Endometrial microvascular endothelial cells (primary cell): ENCODE data around the gene CCDC116. TPM values are rescaled to one million over a fixed set of nuclear protein-coding genes. Genes with fewer than 3 reads are reported as not detected.
"Not testable (repeated sequence)": the region's sequence is repeated elsewhere in the genome, so short reads cannot be mapped to it uniquely, and the experiment has no call there.

ENCODE experiments used
- in situ Hi-C: cut with HindIII; loops from 2 replicates; pipeline ENCODE4 v1.10.0; 2017; ENCODE audit warnings: low sequenced_read_pairs, low pct_unique_long_range_greater_than_20kb; ENCODE audit errors: inconsistent ontology term
- total RNA-seq: library from RNA; depleted of rRNA; stranded (reverse); fragments of >200 nt; gene quantifications from one replicate; pipeline ENCODE4 v1.2.3, GENCODE V29; 2015; ENCODE audit errors: inconsistent ontology term

The CCDC116 gene
- total RNA-seq, 1 donor from 2014 or later, result not detected

DNA sequence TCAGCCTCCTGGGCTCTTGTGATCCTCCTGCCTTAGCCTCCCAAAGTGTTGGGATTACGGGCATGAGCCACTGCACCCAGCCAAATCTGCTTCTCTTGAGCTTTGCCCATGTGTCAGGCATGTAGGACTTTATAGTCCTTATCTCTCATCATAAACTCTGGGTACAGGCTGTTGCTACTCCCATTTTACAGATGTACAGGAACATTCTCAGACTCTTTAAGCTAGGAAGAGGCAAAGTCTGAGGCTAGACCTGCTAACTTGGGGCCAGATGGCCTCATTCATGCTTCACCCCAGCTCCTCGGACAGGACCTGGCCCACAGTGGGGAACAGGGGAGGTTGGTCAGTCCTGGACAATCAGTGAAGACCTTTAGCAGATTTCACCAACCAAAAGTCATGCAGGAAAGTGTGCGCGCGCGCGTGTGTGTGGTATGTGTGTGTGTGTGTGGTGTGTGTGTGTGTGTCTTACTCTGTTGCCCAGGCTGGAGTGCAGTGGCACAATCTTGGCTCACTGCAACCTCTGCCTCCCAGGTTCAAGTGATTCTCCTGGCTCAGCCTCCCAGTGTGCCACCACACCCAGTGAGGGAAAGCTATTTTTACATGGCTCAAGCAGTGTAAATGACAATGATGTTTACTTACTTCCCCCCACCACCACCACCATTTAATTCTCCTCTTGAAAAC, 26.5 kb upstream of the CCDC116 start:
- in situ Hi-C loops, result no loop called here

DNA sequence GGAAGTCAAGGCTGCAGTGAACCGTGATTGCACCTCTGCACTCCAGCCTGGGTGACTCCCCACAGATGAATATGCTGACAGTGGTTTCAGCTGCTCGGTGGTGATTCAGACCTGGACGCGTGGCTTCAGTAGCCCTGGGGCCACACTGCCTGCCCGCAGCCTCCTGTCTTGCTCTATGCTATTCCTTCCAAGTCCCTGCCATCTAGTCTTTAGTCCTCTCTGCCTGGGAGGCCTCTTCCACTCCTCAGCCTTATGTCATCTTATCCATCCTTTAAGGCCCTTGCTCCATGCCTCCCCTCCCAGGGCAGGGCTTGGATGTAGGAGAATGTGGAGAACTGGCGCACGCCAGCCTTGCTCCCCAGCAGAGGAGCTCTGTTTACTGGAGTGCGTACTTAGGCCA, 25.8 kb upstream of the CCDC116 start:
- in situ Hi-C loops, result no loop called here

DNA sequence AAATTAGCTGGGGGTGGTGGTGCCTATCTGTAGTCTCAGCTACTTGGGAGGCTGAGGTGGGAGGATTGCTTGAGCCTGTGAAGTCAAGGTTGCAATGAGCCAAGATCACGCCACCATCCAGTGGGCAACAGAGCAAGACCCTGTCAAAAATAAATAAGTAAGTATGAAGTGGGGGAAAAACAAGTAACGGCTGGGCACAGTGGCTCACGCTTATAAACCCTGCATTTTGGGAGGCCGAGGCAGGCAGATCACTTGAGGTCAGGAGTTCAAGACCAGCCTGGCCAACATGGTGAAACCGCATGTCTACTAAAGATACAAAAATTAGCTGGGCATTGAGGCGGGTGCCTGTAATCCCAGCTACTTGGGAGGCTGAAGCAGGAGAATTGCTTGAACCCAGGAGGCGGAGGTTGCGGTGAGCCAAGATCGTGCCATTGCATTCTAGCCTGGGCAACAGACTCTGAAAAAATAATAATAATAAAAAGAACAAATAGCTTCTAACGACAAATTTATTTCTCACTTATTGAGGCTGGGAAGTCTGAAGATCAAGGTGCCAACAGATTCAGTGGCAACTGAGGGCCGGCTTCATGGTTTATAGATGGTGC, 22.9 kb upstream of the CCDC116 start:
- in situ Hi-C loops, result not testable (repeated sequence)

DNA sequence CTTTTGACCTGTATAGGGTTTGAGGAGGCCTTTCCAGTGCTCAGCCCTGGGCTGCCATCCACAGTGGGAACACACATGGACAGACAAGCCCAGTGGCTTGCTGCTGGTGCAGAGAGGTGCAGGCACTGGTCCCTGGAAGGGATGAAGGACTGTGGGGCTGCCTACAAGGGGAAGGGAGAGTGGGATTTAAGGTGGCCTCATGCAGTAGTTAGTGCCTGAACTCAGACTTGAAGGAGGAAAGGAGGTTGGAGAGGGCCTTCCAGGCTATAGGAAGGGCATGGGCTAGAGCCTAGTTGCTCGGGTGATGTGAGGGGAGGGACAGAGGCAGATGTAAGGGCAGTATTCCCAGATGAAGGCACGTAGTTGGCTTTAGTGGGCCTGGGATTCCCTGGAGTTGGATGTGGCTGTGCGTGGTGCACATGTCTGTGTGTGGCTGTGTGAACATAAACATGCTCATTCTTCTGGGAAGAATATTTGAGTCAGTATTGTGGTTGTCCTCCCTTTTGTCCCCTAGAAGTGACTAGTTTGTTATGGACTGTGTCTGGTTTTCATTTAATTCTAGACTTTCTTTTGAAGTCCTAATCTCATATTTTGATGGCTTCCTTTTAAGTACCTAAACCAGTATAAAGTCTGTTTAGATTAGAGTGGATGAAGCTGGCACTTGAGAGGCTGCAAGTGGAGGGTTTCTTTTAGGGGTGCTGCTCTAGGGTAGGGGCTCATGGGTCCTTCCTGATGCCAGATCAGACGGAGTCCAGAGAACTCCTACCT, 21.2 kb upstream of the CCDC116 start:
- in situ Hi-C loops, result no loop called here

DNA sequence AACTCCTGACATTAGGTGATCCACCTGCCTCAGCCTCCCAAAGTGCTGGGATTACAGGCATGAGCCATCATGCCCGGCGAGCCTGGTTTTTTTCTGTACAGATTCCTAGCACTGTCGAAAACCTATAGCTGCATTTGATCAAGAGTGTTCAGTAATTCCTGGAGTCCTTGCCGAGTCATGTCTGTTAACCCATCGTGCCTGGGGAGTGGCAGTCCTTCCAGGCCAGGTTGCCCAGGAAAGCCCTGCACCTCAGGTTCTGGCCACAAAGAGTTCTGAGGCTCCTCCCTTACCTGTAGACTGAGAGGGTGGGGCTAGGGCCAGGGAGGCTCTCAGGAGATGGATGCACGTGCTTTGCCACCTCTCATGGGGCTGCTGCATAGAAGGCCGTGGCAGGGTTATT, 19.7 kb upstream of the CCDC116 start:
- in situ Hi-C loops, result no loop called here

DNA sequence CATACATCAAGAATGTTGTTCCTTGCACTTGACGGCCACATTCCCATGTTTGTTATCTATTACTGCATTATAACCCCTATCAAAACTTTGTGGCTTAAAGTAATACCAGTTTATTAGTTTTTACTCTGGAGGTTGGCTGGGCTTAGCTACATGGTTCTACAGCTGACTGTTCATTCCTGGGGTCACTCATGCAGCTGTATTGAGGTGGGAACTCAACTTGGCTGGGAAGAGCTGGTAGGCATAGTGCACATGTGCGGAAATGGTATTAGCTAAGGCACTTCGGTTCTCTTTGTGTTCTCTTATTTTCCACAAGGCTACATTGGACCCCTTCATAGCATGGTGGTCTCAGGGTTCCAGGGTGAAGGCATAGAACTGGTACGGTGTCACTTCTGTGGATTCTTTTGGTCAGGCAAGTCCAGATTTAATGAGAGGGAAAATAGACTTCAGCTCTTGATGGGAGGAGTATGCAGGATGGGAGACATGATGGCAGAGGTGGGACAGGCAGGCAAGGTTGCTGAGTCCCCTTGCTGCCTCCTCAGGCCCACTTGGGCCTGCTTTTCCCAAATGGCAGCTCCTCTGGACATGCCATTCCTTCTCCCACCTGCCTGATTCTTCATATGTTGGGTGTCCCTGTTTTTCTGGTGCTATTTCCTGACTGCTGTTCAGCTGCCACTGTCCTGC, 18.9 kb upstream of the CCDC116 start:
- in situ Hi-C loops, result no loop called here

DNA sequence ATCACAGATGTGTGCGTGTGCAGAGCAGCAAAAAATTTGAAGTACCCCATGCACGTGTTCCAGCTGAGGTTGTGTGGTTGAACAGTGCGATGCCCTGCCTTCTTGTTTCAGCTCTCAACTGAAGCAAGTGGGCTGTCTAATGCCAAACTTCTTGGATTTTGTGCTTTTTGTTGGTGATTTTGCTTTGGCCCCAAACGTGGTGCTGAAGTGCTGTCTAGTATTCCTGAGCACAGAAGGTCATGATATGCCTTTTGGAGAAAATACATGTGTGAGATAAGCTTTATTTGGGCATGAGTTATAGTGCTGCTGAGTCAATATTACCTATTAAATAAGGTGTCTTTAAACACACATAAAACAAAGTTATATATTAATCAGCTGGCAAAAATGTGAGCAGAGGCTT, 16.8 kb upstream of the CCDC116 start:
- in situ Hi-C loops, result no loop called here

DNA sequence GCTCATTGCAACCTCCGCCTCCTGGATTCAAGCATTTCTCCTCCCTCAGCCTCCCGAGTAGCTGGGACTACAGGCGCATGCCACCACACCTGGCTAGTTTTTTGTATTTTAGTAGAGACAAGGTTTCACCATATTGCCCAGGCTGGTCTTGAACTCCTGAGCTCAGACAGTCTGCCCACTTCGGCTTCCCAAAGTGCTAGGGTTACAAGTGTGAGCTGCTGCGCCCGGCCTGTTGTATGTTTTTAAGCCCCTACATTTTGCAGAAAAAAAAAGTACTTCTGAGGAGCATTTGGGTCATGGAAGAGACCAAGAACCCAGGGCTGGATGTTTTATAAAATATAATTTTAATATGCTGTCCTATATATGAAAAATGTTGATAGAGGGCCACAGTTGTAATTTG, 15.2 kb upstream of the CCDC116 start:
- in situ Hi-C loops, result not testable (repeated sequence)

DNA sequence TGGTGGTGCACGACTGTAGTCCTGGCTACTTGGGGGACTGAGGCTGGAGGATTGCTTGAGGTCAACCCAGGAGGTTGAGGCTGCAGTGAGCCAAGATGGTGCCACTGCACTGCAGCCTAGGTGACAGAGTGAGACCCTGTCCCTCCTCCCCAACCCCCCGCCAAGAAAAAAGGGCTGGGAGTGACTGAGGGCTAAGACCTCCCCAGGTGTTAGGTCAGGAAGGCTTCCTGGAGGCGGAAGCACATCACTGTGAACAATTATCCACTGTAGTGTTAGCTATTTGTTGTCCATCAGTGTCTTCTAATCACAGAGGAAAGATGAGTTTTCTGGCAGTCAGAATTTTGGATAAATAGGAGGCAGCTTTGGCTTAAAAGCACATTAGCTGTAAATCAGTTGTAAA, 11.5 kb upstream of the CCDC116 start:
- in situ Hi-C loops, result no loop called here

DNA sequence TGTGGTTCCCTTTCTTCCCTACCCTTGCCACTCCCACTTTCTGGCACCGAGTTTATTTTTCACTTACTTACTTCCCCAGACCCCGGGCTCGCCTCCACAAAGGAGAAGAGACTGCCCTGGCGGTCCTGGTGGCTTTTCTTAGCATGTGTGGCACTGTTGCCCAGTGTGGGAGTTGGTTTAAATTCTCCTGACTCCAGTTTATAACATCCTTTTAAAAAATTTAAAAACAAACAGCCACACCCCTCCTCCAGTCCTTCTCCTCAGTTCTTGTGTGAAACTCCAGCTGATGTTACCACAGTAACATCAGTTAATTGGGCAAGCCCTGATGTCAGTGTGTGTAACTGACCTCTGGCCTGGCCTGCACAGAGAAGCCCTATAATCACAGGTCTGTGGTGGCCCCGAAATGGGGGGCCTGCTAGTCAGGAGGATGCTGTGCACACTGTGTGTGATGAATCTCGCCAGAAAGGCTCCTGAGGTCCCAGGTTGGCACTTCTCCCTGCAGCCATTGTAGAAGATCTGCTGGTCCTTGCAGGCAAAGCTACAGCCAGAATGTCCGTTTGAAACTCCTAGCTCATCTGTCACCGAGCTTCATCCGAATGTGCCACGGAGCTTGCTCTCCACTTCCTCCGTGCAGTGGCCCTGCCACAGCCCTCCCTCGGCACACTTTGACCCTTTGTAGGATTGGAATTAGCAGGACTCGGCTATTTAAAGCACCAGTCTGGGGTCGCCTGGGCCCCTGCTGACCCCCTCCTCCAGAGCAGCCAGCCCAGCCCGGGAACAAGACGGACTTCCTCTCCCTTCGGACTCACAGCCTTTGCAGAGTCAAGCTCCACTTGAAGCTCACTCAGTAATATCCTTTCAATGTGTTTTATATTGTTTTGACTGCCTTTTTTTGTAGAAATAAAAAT, 10.3 kb upstream of the CCDC116 start:
- in situ Hi-C loops, result no loop called here

DNA sequence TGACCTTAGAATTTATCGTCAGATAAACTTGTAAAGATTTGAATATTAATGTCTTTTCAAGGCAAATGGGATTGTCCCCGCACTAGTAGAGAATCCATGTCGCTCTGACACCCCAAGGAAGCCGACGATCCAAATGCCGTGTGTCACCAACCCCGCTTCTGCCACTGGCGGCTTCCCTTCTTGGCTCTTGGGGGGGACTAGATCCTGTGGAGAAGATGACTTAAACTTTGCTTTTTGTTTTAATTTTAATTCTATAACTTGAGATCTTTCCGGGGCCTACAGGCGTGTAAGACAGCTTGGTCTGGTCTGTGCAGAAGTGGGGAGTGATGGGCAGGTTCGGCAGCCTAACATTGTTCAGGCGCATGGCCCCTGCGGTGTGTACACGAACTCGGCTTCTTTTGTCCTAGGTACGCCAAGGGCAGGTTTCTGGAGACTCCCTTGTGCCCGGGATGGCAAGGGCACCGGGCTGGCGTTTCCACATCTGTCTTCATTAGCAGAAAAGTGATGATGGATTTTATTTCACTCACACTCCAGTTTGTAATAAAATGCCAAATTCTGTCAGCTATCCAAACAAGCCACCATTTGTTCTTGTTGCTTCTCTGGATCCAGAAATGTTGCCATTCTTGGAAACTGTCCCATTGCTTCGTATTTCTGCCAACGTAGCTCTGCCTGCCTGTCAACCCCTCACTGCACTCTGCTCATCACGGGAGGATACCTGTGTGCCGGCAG, 9.5 kb upstream of the CCDC116 start:
- in situ Hi-C loops, result no loop called here

DNA sequence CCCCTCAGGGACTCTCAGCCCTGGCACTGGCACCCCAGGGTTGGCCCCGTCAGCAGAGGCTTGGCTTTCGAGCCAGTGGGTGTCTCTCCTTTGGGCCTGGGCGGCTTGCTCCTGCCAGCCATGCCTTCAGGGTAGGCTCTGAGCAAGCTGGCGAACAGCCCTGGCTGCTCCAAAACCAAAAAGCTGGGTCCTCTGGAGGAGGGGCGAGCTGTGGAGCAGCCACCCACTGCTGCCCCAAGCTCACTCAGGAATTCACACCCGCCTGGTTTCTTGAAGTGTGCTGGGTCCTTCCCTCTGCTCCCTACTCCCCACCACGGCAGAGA, 9.0 kb upstream of the CCDC116 start:
- in situ Hi-C loops, result no loop called here

DNA sequence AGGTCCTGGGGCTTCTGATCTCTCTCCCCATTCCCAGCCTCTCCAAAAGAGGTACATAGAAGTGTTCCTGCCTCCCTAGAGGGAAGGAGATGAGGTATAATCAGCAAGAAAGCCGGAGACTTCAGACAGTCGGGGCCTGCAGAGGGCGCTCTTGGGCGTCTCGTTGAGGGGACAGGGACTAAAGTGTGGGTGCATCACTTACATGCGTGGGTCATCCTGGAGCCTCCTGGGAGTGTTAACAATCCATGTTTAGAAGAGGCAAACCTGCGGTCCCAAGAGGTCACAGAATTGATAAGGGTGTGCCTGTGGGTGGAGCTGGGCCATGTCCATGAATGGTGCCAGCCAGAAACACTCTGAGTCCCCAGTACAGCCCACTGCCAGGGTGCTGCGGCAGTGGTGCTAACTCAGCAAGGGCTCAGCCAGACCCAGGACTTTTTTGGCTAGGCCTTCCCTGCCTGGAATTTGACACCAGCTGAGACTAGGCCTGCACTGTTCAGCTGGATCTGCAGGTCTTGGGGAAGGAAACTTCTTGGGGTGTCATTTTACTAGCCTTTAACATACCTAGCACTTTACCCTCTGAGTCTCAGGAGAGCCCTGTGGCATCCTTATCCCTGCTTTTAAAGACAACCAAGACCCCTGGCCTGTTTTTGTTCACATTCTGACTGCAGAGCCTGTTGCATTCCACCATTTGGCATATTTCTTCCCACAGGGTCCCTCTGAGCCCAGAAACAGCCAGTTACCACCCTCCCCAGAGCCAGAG, 8.3 kb upstream of the CCDC116 start:
- in situ Hi-C loops, result no loop called here

DNA sequence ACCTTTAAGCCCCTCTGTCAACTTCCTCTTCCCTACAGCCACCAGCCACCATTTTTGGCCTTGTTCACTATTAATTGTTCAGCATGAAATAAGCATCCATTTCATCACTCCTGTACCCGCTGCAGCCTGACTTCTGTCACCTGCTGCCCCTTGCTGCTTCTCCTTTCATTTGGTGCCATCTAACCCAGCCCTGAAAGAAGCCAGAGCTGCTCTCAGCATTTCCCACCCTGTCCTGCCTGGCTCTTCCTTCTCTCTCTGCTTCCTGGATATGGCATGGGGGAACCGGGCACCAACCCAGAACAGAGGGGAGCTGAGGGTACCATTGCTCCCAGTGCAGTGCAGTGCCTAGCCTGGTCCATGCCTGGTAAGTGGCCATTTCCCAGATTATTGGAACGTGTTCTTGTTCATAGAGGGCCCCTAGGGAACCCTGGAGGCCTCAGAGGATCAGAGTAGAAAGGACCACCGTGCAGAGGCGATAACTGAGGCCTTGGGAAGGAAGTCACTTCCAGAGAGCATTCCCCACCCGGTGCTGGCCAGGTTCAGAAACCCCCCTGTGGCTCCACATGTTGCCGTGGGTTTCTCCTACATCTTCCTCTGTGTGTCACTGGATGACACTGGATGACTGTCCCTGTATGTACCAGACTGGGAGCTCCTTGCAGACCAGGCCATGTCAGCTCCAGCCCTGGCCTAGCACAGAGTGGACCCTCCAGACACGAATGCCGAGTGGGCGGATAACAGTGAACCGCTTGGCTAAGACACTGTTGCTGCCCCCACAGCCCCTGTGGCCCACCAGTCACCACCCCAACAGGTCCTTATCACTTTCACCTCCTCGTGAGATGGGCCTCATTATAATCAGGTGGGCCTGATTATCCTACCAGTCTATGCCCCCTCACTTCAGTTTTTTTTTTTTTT, 7.4 kb upstream of the CCDC116 start:
- in situ Hi-C loops, result no loop called here

DNA sequence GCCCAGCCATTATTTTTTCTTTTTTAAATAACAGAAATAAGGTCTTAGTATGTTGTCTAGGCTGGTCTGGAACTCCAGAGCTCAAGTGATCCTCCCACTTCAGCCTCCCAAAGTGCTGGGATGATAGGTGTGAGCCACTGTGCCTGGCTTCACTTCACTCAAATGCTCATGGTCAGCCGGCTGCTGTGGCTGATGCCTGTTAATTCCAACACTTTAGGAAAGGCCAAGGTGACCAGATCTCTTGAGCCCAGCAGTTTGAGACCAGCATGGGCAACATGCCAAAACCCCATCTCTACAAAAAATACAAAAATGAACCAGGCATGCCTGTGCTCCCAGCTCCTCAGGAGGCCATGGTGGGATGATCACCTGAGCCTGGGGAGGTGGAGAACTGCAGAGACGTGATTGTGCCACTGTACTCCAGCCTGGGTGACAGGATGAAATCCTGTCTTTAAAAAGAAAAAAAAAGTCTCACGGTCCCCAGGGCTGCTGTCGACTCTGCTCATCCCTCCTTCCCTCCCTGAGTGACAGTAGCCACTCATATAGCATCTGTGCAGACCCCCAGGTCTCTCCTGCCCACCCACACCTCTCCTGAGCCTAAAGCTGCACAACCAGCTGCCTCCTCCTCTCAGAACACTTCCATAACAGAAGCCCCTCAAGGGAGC, 6.4 kb upstream of the CCDC116 start:
- in situ Hi-C loops, result no loop called here
